ENCODE measurements around the gene INO80D.
A peak's percentile ranks its signal among the peaks of the same experiment; 100 is the strongest.
"Not testable (repeated sequence)": the region's sequence is repeated elsewhere in the genome, so short reads cannot be mapped to it uniquely, and the experiment has no call there.

INO80D gene, protein sequence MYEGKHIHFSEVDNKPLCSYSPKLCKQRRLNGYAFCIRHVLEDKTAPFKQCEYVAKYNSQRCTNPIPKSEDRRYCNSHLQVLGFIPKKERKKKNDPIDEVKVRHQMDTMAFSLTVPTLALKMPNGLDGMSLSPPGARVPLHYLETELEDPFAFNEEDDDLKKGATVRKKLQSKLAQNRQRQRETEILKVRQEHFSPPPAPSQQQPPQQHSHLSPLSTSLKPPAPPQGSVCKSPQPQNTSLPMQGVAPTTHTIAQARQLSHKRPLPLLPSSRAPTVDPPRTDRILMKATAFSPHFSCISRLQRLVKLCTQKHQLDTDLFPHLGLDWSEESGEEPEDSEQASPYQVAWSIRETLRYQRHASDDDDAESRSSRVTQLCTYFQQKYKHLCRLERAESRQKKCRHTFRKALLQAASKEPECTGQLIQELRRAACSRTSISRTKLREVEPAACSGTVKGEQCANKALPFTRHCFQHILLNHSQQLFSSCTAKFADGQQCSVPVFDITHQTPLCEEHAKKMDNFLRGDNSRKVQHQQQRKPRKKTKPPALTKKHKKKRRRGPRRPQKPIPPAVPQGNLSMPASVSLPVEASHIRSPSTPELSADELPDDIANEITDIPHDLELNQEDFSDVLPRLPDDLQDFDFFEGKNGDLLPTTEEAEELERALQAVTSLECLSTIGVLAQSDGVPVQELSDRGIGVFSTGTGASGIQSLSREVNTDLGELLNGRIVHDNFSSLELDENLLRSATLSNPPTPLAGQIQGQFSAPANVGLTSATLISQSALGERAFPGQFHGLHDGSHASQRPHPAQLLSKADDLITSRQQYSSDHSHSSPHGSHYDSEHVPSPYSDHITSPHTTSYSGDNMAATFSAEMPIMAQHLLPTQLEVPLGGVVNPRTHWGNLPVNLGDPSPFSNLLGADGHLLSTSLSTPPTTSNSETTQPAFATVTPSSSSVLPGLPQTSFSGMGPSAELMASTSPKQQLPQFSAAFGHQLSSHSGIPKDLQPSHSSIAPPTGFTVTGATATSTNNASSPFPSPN

DNA sequence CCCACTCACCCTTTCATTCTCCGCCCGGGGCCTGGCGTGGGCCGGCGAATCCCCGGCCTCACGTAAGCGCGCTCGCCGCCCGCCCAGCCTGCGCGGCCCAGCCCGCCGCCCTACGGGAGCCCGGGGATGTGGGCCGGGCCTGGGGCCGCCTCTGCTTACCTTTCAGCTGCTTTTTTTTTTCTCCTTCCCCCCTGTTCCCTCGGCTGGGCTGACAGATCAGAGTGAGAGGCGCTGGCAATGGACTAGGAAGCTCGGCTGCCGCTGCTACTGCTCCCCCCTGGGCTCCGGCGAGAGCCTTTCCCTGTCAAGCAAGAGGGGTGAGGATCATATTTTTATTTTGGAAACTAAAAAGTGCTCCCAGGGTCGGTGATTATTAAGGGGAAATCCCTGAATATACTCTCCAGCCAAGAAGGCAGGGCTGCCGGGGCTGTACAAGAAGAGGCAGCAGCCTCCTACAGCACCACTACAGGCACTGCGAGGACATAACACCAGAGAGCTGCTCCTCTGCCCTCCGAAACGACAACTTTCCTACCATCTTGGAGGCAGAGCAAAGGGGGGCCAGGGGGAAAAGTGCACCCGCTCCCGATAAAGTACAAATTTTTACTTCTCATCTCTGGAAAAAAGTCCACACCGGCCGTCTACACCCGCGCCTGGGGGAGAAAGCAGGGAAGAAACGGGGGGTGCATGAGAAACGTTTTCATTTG lies at the start of gene INO80D:
Gene INO80D (minus strand): TSS at position 433 of the 704 bp plus-strand sequence. CDS start 23,158 bp downstream, outside the sequence.
- peak; percentile 58 to 65 (median 64) for DNase-seq (ENCODE audit: low read depth in 3 of 3)

DNA sequence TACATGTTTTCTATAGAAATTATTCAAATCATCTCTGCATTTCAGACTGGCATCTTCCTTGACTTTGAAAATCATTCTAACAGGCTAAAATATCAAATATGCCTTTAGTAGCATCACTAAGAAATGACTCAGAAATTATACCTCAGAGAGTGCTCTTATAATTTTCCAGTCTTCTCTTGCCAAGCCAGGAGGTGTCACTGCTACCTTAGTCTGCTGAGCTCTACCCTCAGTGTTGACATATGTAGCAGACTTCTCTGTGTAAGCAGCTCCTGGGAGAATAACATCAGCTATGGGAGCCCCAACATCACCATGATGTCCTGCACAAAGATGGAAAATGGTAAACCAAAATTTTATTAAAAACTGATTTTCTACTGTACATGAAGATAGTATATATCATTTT lies 41.7 kb upstream of the INO80D start:
- DNase-seq (ENCODE audit: low read depth in 3 of 3): no peak

DNA sequence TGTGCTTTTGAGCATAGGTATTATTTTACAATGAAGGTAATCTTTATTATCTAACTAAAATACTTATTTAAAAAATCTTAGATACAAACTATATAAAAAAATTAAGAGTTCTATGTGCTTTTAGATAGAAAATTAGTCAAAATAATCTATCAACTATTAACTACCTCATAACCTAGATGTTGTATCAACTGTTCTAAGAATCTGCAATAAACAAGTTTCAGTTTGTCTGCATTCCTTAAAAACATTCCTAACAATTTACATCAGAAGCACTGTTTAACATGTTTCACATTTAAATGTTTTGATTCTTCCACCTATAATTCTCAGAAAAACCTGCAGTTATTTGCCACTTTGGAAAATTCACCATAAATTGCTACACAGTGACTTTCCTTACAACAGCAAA lies 39.9 kb upstream of the INO80D start:
- no peak for DNase-seq (ENCODE audit: low read depth in 3 of 3)

DNA sequence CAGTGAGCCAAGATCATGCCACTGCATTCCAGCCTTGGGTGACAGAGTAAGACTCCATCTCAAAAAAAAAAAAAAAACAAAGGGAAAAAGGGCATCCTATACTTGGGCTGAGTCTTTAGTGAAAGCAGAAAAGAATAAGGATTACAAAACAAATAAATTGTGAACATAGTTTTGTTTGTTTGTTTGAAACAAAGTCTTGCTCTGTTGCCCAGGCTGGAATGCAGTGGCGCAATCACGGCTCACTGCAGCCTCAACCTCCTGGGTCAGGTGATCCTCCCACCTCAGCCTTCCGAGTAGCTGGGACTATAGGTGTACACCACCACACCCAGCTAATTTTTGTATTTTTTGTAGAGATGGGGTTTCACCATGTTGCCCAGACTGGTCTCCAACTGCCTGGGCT lies 36.6 kb upstream of the INO80D start:
- not testable (repeated sequence) for DNase-seq (ENCODE audit: low read depth in 3 of 3)

DNA sequence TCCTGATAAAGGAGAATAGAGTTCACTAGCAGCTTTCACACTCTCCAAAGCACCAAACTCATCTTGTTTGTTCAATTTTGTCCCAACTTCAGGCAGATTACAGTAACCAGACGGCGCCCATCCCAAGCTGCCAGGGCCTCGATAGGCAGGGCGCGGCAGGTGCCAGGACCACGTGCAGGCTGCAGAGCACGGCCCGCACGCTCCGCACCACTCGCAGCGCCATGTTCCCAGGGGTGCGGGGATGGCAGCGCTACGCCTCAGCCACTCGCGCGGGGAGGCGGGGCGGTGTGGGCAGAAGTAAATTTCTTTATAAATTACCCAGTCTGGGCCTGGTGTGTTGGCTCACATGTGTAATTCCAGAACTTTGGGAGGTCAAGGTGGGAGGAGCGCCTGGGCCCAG lies 30.3 kb upstream of the INO80D start:
- no peak for DNase-seq (ENCODE audit: low read depth in 3 of 3)

DNA sequence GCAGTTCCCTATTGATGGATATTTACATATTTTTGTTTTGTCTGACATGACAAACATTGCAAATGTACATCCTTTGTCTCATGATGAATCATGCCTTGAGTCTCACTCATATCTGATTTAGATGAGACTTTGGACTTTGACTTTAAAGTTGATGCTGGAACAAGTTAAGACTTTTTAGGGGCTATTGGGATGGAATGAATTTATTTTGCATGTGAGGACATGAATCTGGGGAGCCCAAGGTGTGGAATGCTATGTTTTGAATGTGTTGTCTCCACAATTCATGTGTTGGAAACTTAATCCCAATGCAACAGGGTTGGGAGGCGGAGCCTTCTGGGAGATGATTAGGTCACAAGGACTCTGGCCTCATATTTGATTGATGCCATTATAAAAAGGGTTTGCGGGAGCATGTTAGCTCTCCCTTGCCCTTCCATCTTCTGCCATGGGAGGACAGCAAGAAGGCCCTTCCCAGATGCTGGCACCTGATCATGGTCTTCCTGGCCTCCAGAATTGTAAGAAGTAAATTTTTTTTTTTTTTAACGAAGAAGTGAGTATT lies 29.1 kb upstream of the INO80D start:
- DNase-seq (ENCODE audit: low read depth in 3 of 3): no peak

DNA sequence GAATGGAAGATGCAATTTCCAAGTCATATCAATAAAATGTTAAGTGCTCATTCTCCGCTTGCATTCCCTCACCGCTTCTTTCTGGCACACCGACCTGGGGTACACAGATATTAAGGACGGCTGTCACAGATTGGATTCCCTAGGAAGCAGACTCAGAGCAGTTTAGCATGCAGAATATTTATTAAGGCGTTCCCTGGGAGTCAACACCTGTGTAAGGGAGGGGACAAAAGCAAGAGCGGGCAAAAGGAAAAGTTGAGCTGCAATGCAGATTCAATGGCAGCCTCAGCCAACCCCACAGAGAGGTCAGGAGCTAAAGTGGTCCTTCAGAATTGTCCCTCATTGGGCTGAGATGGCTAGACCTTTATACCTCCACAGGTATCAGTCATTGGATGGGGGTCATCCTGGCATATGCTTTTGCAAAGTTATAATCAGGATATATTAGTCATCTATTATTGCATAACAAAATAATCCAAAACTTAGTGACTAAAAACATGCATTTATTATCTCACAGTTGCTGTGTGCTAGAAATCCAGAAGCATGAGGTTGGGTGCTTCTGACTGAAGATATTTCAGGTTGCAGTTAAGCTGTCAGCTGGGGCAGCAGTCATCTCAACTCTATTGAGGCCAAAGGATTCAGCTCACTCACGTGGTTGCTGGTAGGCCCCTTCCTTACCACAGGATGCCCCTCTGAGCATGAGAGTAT lies 27.0 kb upstream of the INO80D start:
- no peak for DNase-seq (ENCODE audit: low read depth in 3 of 3)

DNA sequence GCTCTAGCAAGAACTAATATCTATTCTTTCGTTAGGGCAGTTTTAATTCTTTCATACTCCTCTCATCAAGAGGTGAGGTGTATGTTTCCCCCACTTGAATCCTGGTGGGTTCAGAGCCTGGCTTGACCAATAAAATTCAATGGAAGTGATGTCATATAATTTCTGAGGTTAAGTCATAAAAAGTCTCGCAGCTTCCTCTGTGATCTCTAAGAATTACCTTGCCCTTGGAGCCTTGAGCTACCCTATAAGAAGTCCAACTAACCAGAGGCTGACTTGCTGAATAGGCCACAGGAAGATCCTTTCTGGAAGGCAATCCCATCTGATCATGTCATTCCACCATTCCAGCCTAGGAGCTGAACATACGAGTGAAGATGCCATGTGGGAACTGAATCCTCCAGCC lies 26.1 kb upstream of the INO80D start:
- no peak for DNase-seq (ENCODE audit: low read depth in 3 of 3)

DNA sequence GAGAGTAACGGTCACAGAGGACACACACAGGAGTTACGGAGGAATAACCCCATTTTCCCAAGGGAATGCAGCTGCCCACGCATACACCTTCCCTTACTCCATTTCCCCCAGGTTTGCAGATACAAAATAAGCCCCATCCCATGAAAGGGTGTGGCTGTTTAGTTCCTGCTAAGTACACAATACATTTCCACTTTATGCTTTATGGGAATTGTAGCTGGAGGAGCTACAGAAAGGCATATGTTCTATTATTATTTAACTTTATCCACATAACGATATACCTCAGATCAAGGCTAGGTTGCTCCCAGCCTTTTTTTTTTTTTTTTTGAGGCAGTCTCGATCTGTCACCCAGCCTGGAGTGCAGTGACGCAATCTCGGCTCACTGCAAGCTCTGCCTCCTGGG lies 22.7 kb upstream of the INO80D start:
- DNase-seq (ENCODE audit: low read depth in 3 of 3): no peak

DNA sequence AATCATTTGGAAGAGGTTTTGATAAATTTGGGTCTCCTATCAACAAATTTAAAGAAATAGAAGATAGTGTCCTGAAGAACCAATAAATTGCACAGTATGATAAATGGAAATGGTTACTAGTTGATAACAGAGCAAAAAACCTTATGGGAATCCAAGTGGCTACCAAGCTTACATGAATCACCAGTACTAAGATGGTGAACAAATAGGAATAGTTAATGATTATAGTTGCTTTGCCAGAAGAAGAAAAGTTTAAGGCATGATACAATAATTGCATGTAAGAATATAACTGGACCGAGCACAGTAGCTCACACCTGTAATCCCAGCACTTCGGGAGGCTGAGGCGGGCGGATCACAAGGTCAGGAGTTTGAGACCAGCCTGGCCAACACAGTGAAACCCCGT lies 19.6 kb upstream of the INO80D start:
- DNase-seq (ENCODE audit: low read depth in 3 of 3): no peak

DNA sequence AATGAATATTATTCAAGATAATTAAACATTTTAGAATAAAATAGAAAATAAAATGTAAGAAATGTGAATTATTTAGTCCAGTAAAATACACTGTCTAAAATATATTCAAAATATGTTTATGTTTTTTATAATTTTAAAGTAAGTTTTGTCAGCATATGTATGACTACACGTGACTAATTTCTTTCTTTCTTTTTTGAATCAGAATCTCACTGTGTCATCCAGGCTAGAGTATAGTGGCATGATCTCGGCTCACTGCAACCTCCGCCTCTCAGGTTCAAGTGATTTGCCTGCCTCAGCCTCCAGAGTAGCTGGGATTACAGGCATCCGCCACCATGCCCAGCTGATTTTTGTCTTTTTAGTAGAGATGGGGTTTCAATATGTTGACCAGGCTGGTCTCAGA lies 19.1 kb upstream of the INO80D start:
- no peak for DNase-seq (ENCODE audit: low read depth in 3 of 3)

DNA sequence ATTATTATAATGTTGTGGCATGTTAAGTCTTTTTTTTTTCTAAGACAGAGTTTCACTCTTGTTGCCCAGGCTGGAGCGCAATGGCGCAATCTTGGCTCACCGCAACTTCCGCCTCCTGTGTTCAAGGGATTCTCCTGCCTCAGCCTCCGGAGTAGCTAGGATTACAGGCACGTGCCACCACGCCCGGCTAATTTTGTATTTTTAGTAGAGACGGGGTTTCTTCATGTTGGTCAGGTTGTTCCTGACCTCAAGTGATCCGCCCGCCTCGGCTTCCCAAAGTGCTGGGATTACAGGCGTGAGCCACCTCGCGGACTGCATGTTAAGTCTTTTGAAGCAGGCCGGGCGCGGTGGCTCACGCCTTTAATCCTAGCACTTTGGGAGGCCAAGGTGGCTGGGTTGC lies 12.9 kb upstream of the INO80D start:
- not testable (repeated sequence) for DNase-seq (ENCODE audit: low read depth in 3 of 3)

DNA sequence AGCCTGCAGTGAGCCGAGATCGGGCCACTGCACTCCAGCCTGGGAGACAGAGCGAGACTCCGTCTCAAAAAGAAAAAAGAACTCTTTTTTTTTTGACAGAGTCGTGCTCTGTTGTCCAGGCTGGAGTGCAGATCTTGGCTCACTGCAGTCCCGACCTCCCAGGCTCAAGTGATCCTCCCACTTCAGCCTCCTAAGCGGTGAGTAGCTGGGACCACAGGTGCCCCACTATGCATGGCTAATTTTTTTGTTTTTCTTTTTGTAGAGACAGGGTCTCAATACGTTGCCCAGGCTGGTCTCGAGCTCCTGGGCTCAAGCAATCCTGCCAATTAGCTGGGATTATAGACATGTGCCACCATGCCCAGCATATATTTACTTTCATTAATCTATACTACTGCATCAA lies 12.5 kb upstream of the INO80D start:
- DNase-seq (ENCODE audit: low read depth in 3 of 3): no peak

DNA sequence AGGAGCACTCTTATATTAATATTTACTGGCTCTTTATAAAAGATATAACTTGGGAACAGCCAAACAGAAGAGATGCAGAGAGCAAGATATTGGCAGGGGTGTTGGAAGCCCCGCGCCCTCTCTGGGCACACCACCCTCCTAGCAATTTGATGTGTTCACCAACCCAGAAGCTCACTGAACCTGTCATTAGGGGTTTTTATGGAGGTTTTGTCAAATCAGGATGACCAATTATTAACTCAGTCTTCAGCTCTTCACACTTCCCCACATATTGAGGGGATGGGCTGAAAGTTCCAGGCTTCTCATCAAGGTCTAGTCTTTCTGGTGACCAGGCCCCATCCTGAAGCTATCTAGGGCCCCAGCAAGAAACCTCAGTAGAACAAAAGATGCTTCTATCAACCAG lies 10.9 kb upstream of the INO80D start:
- DNase-seq (ENCODE audit: low read depth in 3 of 3): no peak

DNA sequence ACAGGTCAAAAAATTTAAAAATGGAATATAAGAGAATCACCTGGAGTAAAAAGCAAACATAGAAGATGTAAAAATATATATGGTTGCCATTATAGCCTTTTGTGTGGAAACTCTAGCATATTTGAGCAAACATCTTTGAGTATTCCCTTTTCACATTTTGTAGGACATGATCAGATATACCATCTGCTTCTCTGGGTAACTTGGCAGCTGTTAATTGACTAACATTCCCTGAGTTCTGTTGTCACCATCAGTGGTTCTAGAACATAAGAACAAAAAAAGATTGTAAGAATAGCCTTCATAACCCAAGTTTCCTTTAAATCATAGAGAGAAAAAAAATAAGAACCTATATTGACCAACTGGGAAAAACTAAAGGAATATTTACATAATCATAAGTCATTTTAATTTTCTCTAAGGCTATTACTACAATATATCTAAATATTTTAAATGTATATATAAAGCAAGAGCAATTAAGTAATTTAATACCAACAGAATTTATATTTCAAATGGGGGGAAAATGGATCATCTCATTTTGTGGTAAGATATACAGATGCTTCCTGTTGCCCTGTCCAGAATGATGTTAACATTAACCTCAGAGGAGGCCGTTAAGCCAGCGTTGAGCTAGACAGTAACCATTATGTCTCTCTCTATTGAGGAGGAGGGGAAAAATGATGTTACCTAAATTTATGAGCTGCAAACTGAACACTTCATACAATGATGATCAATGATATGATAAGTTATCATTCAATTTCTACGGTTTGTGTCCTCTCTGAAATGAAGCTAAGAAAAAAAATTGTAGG lies 9.8 kb upstream of the INO80D start:
- no peak for DNase-seq (ENCODE audit: low read depth in 3 of 3)

DNA sequence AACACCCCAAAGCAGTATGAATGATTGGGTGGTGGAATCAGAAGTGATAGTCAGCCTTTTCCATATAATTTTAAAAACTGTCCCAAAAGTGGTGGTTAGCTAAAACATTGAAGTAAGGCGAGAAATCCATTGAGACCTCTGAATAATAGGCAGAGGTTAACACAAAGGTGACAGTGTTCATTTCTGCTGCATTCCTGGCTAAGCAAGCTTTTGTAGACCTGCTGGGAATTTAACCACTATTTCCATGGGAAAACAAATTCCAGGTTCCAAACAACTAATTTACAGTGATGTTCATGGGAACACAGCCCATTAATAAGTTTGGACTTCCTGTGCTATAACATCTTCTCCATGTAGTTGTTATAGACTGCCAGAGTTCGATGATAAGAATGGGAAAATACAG lies 6.3 kb upstream of the INO80D start:
- DNase-seq (ENCODE audit: low read depth in 3 of 3): no peak

DNA sequence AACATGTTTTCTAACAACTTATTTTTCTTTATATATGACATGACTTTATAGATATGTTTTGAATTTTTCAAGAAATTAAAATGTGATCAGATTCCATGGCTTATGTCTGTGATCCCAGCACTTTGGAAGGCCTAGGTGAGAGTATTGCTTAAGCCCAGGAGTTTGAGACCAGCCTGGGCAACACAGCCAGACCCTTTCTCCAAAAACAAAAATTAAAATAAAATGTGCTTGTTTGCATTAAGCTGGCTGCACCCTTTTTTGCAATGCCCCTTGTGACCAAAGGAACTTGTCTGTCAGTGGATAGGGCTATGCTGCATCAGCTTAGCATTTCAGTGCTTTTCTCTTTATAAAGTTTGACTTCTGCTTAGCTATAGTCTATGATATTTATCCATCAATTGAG lies 2.3 kb upstream of the INO80D start:
- no peak for DNase-seq (ENCODE audit: low read depth in 3 of 3)

DNA sequence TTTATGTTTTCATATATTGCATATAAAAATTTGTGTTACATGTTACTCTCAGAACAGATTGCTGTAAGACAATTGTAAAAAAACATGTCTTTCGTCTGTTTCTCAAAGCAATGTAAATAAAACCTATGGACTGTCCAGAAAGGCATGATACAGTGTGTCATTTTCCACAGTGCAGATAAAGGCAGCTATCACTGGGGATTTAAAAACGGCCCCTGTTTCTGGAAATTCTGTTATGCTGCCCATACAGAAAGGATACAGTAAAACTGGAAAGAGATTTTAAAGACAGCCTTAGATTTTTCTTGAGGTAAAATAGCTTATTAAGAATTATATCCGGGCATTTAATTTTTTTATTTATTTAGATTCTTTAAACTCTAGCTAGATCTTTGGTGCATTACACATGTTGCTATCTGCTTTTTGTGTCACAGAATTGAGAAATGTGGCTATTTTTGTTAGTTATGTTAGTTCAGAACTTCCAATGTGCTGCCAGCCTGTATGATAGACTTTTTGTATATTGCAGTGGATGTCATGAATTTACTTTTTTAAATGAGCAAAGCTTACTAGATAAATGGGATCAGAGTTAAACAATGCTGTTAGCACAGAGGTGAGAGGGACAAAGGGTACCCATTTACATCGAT lies 859 bp upstream of the INO80D start:
- DNase-seq (ENCODE audit: low read depth in 3 of 3): no peak

DNA sequence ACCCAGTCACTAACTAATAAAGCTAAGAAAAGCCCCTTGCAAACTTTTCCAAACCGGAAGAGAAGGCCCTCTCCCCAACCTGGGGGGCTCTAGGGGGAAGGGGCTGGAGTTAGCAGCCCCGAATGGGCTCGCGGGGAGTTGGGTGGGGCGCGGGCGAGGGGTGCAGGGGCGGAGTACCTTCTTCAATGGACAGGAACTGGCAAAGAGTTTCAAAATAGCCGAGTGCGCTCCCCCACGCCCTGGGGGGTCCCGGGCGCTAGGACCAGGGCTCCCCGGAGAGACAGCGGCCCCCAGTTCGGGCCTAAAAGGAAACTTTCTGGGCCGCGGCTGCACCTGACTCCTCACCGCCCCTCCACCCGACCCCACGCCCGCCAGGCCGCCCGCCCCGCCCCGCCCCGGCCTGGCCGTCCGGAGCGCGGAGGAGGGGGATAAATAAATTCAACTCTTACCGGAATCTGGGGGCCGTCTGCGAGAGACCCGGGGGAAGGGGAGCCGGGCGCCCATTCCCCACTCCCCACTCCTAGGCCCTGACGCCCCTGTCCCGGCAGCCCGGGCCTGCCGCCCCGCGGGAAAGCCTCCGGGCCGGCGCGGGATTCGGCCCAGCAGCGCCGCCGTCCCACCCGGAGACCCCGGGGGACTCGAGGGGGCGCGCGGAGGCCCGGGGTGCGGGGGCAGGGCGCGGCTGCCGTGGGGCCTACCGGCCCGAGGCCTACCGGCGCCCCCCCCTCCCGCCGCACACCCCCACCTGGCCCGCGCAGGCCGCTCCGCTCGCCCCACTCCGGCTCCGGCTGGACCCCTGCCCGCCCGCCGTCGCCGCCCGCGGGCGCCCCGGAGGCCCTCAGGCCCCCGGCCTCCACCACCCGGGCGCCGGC lies 868 bp downstream of the INO80D start:
- peak in 1 of 3 donors; percentile 38 for DNase-seq (ENCODE audit: low read depth in 3 of 3)

Measured in stimulated activated CD4-positive, alpha-beta T cell treated with anti-CD3 and anti-CD28 coated beads, TNF-alpha, amount 100 ng/mL, for 48 hours (primary cell).